ENCODE results near the gene TMC2. TPM values are rescaled to one million over a fixed set of nuclear protein-coding genes. Genes with fewer than 3 reads are reported as not detected.

The TMC2 gene
- polyA plus RNA-seq, 3 donors = not detected

DNA sequence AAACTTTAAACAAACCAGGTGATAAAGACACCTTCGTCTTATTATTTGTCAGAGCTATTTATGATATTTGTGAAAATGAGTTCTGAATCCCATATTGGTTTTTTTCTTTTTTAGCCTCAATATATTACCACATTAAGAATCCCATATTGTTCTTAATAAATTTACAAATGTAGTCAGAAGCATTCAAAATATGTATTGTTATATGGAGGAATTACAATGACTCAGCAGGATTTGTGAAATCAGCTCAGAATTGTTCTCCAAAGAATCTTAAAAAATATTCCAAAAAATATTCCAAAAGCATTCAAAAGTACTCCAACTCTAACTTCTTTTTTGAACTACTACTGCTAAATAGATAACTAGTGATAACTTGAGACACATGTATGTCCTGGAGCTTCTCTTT, 21.2 kb upstream of the TMC2 start:
- H3K4me1 Mint-ChIP-seq = peaks cover 3% of the 10 kb centered on the region
- no peaks in the 10 kb centered on the region for H4K20me1 ChIP-seq (ENCODE audit: insufficient read depth, low read length)
- H3K27ac ChIP-seq (ENCODE audit: low read depth in 1 of 2, low read length in 2 of 2) = no peak overlapping the region
- H2AFZ ChIP-seq (ENCODE audit: insufficient read depth, low read depth, low read length, poor library complexity, severe bottlenecking) = no peak overlapping the region
- peaks cover 3 to 9% of the 10 kb centered on the region in 2 donors for H3K27me3 ChIP-seq (ENCODE audit: control insufficient read depth in 2 of 2, insufficient read depth in 2 of 2, low read length in 2 of 2)
- H3K36me3 Mint-ChIP-seq = no peaks in the 10 kb centered on the region
- WGBS (ENCODE audit: insufficient coverage) = no CpG with 5 or more reads among the region's 1 CpG
- DNase-seq = no peak
- no peaks in the 10 kb centered on the region for H3K9me3 ChIP-seq (replicated peaks in 1 of 2; ENCODE audit: control insufficient read depth in 1 of 2, insufficient read depth in 1 of 2, low read length in 2 of 2)
- peaks cover 7 to 16% (median 12%) of the 10 kb centered on the region in 3 donors for H3K27me3 Mint-ChIP-seq (ENCODE audit: low read depth in 3 of 3)
- H3K27ac Mint-ChIP-seq = no peak overlapping the region
- H3K9me3 Mint-ChIP-seq = peaks cover 0 to 1% (median 0%) of the 10 kb centered on the region in 7 donors
- H3K9ac ChIP-seq (ENCODE audit: insufficient read depth, low read length, poor library complexity, severe bottlenecking) = no peak overlapping the region
- no peak overlapping the region for H3K4me3 ChIP-seq (replicated peaks in 1 of 3; ENCODE audit: low read depth in 2 of 3, low read length in 3 of 3)
- no peak overlapping the region for H3K4me3 Mint-ChIP-seq
- no peak overlapping the region for H3K4me2 ChIP-seq (replicated peaks; ENCODE audit: extremely low read depth, low read length, poor library complexity, severe bottlenecking)
- intact Hi-C loops (cut with micrococcal nuclease) = no loop called here
- no peaks in the 10 kb centered on the region for H3K79me2 ChIP-seq (ENCODE audit: insufficient read depth, low read length)
- peaks cover 5% of the 10 kb centered on the region in 2 donors for H3K4me1 ChIP-seq (ENCODE audit: control insufficient read depth in 1 of 2, insufficient read depth in 2 of 2, low read length in 2 of 2)
- TF ChIP-seq, protein P1, sequence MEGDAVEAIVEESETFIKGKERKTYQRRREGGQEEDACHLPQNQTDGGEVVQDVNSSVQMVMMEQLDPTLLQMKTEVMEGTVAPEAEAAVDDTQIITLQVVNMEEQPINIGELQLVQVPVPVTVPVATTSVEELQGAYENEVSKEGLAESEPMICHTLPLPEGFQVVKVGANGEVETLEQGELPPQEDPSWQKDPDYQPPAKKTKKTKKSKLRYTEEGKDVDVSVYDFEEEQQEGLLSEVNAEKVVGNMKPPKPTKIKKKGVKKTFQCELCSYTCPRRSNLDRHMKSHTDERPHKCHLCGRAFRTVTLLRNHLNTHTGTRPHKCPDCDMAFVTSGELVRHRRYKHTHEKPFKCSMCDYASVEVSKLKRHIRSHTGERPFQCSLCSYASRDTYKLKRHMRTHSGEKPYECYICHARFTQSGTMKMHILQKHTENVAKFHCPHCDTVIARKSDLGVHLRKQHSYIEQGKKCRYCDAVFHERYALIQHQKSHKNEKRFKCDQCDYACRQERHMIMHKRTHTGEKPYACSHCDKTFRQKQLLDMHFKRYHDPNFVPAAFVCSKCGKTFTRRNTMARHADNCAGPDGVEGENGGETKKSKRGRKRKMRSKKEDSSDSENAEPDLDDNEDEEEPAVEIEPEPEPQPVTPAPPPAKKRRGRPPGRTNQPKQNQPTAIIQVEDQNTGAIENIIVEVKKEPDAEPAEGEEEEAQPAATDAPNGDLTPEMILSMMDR (IDR thresholded peaks at IDR 0.05) = no peak
- H3K36me3 ChIP-seq (replicated peaks in 1 of 2; ENCODE audit: control insufficient read depth in 1 of 2, insufficient read depth in 2 of 2, low read length in 2 of 2) = no peaks in the 10 kb centered on the region

- peaks cover 3 to 9% of the 10 kb centered on the region in 2 donors for H3K27me3 ChIP-seq (ENCODE audit: control insufficient read depth in 2 of 2, insufficient read depth in 2 of 2, low read length in 2 of 2)
- Mint-ChIP-seq H3K27ac (no peak overlapping the region), H3K4me3 (no peak overlapping the region), H3K4me1 (peaks cover 9% of the 10 kb centered on the region), H3K9me3 (peaks cover 0 to 1% (median 0%) of the 10 kb centered on the region in 7 donors), H3K36me3 (no peaks in the 10 kb centered on the region), H3K27me3 (ENCODE audit: low read depth in 3 of 3) (peaks cover 8 to 17% (median 15%) of the 10 kb centered on the region in 3 donors)
- H4K20me1 ChIP-seq (ENCODE audit: insufficient read depth, low read length) = no peaks in the 10 kb centered on the region
- H3K4me3 ChIP-seq (replicated peaks in 1 of 3; ENCODE audit: low read depth in 2 of 3, low read length in 3 of 3) = no peak overlapping the region
- no peak overlapping the region for H2AFZ ChIP-seq (ENCODE audit: insufficient read depth, low read depth, low read length, poor library complexity, severe bottlenecking)
- WGBS (ENCODE audit: insufficient coverage) = 80% methylated on average over 2 of the region's 2 CpGs
- H3K27ac ChIP-seq (ENCODE audit: low read depth in 1 of 2, low read length in 2 of 2) = no peak overlapping the region
- TF ChIP-seq, protein P1 (IDR thresholded peaks at IDR 0.05) = no peak
- H3K9me3 ChIP-seq (replicated peaks in 1 of 2; ENCODE audit: control insufficient read depth in 1 of 2, insufficient read depth in 1 of 2, low read length in 2 of 2) = no peaks in the 10 kb centered on the region
- no peak overlapping the region for H3K4me2 ChIP-seq (replicated peaks; ENCODE audit: extremely low read depth, low read length, poor library complexity, severe bottlenecking)
- intact Hi-C loops (cut with micrococcal nuclease) = no loop called here
- H3K4me1 ChIP-seq (ENCODE audit: control insufficient read depth in 1 of 2, insufficient read depth in 2 of 2, low read length in 2 of 2) = peaks cover 5% of the 10 kb centered on the region in 2 donors
- no peaks in the 10 kb centered on the region for H3K79me2 ChIP-seq (ENCODE audit: insufficient read depth, low read length)
- H3K9ac ChIP-seq (ENCODE audit: insufficient read depth, low read length, poor library complexity, severe bottlenecking) = no peak overlapping the region
- H3K36me3 ChIP-seq (replicated peaks in 1 of 2; ENCODE audit: control insufficient read depth in 1 of 2, insufficient read depth in 2 of 2, low read length in 2 of 2) = no peaks in the 10 kb centered on the region
- DNase-seq = no peak
Observed at GRCh38 chr20:2516399-2516798, 20.0 kb upstream of the TMC2 start.
